Activated CD8-positive, alpha-beta memory T cell treated with anti-CD3 and anti-CD28 coated beads for 1 hour (primary cell): ENCODE results near the gene FBXO3.

ENCODE experiments used
- DNase-seq, 2 donors: peaks; one replicate each; pipeline ENCODE4 v3.0.0-alpha.2; 2020; ENCODE audit warnings: low read depth in 1 of 2; ENCODE audit errors: extremely low read depth in 1 of 2

The FBXO3 gene

DNA sequence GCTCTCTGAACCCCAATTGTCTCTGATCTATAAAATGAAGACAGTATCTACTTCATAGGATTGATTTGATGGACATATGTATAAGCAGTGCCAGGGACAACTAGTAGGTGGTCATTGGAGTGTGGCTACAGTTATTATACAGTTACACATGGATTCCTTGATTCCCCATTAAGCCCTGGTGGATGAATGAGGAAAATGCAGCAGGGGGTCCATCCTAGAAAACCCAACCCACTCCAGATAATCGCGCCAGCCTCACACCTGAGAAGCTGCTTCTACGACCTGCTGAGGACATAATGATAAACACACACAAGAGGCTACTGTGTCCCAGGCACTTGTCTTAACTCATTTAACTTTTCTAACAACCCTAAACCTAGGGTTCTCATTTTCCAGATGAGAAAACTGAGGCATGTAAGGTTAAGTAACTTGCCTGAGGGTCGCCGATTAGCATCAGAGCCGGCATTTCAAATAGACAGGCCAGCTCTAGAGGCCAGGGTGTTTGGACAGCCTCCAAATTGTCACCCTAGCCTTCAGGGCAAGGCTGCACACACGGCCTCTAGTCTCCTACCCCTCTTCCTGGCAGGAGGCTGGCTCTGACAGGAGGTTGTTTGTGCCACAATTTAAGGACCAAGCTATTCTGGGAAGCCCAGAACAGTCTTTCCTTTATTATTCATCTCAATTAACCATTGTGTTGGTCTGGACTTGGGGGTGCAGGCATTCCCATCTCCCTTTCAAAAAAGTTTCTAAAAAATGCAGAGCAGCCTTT, 69.9 kb downstream of the FBXO3 start:
- DNase-seq: no peak

DNA sequence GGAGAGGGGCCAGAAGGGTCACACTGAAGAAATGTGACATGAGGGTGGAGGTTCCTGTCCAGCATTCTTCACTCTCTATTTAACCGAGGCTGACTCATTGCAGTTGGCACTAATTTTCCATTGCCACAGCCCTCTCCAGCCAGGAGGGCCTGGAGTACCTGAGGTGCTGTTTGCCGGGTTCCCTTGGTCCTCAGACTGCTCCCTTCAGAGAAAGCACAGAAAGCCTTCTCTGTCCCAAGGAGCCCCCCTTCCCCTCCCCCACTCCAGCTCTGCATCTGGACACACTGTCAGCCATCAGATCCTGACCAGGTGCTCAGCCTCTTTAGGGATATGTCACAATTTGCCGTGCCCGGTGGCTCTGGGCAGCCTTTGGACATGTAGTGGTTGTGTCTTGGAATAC, 70.5 kb downstream of the FBXO3 start:
- no peak for DNase-seq

DNA sequence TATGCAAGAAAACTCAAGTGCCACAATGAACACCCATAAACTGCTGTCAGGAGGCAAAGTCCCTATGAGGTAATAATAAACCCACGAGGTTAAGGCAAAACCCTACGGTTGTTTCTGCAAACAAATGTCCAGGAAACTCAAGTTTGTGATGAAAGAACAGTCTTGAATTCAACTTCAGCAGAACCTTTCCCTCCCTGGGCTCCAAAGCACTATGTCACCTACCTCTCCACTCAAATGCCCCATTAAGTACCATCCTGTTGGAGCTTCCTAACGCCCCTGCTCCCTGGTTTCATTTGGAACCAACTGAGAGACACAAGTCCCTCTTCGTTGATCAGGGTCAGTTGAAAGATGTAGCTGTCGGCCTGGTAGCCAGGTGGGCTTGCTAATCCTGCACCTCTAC, 71.1 kb downstream of the FBXO3 start:
- DNase-seq: no peak

GRCh38 chr11:33701302-33702230, 72.8 kb downstream of the FBXO3 start:
- DNase-seq: no peak

DNA sequence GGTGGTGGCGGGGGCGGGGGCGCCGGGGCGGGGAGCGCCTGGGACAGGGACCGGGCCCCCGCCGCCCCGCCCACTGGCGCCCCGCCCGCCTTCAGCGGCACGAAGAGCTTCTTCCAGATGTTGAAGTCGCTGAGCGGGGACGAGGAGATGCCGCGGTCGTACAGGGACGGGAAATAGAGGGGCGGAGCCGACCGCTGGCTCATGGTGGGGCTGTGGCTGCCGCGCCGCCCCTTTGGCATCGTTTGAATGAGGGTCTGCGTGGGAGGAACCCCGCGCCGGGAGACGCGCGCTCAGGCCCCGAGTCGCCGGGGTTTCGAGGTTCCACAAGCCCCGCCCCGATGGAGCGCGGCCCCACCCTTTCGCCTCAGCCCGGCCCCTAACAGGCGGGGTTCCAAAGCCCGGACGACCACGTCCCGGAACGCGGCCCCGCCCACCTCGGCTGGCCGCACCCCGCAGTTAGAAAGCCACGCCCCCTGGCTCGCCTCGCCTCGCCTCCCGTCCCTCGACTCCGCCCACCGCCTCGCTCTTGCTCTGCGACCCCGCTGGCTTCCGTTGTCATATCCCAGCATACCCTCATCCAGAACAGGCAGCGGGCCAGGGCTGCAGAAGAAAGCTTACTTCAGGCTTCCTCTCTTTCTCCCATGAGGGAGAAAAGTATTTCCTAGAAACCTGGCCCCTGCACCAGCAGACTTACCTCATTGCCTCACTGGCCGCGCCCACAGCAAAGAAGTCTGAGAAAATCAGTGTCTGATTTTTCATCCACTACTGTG, 73.6 kb downstream of the FBXO3 start, which contains the start of gene C11orf91:
TSS of gene C11orf91 (minus strand) at position 325 of the 770 bp plus-strand sequence. CDS start at position 239, 86 bp downstream.
- DNase-seq: peak; percentile 65 to 94

GRCh38 chr11:33700063-33700501, 74.2 kb downstream of the FBXO3 start:
- DNase-seq: no peak

GRCh38 chr11:33699515-33700062, 74.7 kb downstream of the FBXO3 start:
- no peak for DNase-seq

GRCh38 chr11:33698921-33699320, 75.4 kb downstream of the FBXO3 start:
- no peak for DNase-seq

DNA sequence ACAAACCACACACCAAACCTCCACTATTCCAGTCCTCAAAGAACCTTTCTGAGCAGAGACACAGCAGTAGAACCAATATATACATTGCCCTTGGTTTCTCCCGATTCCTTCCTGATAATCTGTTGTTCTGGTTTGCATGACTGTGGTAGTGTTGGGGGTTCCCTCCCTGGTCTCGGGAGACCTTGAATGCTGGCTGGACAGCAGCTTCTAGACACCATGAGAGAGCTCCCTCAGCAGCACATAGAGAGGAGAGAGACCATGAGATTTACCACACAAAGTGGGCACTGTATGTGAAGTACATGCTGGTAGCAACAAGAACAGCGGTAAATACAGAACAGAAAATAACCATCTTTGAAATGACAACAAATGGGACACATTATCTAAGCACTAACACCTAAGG, 76.3 kb downstream of the FBXO3 start:
- DNase-seq: no peak

GRCh38 chr11:33696931-33697638, 77.2 kb downstream of the FBXO3 start:
- no peak for DNase-seq

DNA sequence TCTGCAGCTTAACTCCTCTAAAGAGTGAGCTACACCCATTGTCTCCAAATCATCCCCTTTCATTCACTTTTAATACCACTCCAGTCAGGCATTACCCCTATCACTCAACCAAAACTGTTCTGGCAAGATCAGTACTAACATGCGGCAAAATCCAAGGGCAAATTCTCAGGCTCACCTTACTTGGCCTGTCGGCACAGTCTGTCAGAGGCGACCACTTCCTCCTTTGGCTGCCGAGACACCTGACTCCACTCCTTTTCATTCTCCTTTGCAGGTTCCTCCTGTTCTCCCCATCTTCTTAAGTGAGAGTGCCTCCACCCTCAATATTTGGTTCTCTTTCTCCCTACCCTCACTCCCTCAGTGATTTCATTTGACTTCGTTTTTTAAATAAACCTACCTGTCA, 77.9 kb downstream of the FBXO3 start:
- no peak for DNase-seq

- no peak for DNase-seq
These were observed 79.2 kb downstream of the FBXO3 start for GRCh38 chr11:33695051-33695566.

GRCh38 chr11:33694346-33695050, 79.8 kb downstream of the FBXO3 start:
- DNase-seq: no peak

DNA sequence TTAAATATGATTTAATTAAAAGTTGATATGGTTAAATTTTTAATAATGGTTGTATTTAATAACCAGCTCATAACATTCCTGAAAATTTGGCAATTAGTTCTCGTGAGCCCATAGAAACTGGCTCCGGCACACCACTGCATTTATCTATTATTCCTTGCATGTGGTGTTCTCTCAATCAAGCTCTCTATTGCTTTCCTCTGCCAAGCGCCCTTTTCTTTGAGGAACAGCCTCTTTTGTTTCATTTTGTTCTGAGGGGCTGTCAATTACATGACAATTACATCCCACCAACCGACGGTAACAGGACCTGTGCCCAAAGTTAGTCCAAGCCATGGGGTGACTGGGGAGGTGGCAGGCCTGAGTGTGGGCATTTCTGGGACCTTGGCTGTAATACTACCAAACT, 81.8 kb downstream of the FBXO3 start:
- DNase-seq: no peak

GRCh38 chr11:33692013-33692504, 82.3 kb downstream of the FBXO3 start:
- no peak for DNase-seq

DNA sequence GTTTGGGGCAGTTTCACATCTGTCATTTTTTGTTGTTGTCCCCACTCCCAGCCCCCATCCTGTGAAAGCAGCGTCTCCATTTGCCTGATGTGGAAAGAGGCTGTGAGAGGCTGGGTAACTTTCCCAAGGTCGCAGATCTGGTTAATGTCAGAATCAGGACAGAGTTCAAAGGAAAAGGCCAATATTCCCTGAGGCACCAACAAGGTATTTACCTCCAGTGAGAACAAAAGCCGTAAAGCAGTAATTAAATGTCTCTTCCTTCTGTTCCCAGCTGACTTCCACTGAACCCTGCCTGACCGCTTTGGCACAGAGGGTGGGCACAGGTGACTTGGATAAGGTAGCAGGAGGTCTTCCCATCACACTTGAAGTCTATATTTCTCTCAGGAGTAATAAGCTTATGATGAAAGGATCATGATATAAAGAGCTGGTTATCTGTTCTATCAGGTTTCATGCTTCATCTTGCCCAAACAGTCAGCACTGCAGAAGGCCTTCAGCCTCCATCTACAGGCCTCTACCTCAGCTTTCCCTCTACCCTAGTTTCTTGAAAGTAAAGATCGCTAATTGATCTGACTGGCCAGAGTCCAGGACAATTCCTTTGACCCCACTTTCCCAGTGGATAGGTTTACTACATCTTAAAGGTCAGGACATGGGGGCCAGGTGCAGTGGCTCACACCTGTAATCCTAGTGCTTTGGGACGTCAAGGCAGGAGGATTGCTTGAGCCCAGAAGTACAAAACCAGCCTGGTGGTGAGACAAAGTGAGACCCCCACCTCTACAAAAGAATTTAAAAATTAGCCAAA, 83.1 kb downstream of the FBXO3 start:
- DNase-seq: no peak
